ENCODE results near the gene UTP11. TPM values are rescaled to one million over a fixed set of nuclear protein-coding genes. Genes with fewer than 3 reads are reported as not detected.
A peak's percentile ranks its signal among the peaks of the same experiment; 100 is the strongest.

Gene UTP11
- polyA plus RNA-seq, 3 donors from 2014 or later, result 22.6 to 32.7 (median 30.4) TPM

DNA sequence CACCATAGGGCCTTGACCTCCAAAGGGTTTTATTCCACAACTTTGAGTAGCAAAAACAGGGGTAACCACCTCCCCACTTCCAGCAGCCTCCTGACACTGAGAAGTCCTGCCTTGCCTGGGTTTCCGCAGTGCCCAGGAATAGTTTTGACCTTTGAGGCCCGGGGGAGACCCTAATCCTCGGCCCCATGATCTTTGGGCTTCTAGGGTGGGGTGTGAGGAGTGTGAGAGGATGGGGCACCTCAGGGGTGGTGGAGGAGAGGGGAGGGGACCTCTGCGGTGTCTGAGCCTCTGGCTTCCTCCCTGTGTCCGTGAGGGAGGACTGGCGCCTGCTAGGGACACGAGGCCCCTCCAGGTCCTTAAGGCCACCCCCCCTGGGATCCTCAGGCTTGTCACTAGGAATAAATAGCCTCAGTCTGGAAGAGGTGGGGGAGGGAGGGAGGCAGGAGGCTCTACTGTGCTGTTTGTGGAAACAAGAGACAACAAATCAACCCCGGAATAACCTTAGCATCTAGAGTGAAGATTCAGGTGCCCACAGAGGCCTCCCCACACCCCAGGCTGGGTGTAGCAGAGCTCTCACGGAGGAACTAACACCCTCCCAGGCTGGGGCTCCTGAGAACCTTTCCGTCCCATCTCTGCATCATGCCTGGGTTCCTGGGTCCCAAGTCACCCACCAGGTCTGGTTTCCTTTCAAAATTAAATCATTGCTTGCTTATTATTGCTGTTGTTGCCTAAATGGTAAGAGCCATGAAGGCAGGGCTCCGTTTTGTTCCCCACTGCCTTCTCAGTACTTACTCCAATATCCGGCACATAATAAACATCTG, 6.3 kb upstream of the UTP11 start:
- peaks cover 1 to 7% (median 2%) of the 10 kb centered on the region in 3 donors for H3K27me3 Mint-ChIP-seq (ENCODE audit: low read depth in 3 of 3)
- no peaks in the 10 kb centered on the region for H3K9me3 Mint-ChIP-seq
- H3K4me3 Mint-ChIP-seq, result peak overlapping the region; percentile 74 to 85 (median 82)
- peaks cover 77% of the 10 kb centered on the region in 2 donors for H3K4me1 Mint-ChIP-seq
- peaks cover 0 to 3% (median 0%) of the 10 kb centered on the region in 3 donors for H3K36me3 Mint-ChIP-seq
- peak; percentile 53 to 57 (median 57) for DNase-seq
- peak overlapping the region; percentile 90 to 96 (median 92) for H3K27ac Mint-ChIP-seq

DNA sequence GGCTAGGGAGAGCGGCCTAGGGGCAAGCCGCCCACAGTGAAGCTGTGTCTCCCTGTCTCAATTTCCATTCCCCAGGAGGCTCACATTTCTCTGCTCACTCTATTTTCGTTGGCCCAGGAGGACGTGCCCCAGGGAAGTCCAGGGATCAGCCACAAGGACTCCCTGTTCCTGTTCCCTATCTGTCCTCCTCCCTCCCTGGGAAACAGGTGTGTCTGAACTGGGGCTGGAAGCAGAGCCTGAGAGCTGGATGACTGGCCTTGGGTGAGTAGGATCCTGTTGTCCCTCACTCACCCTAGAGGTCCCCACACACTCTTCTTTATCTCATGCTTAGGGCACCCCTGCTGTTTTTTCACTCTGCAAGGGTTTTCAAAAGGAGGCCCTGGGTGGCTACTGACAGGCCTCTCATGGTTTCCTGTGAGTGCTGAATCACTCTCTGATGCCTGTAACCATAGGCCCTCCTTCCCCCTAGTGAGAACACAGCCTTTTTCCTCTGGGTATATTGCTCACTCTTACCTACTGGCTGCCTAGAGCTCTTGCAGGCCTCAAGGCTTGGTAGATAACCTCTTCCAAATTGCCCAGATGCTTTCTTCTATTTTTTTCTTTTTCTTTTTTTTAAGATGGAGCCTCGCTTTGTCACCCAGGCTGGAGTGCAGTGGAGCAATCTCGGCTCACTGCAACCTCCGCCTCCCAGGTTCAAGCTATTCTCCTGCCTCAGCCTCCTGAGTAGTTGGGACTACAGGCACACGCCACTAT, 3.3 kb upstream of the UTP11 start:
- H3K4me1 Mint-ChIP-seq, result peaks cover 81 to 85% of the 10 kb centered on the region in 2 donors
- H3K4me3 Mint-ChIP-seq, result peak overlapping the region; percentile 68 to 82 (median 77)
- H3K27ac Mint-ChIP-seq, result peak overlapping the region; percentile 92 to 99 (median 97)
- H3K27me3 Mint-ChIP-seq (ENCODE audit: low read depth in 3 of 3), result peaks cover 7 to 12% (median 7%) of the 10 kb centered on the region in 3 donors
- H3K9me3 Mint-ChIP-seq, result no peaks in the 10 kb centered on the region
- peak; percentile 73 to 82 (median 74) for DNase-seq
- peaks cover 0 to 3% (median 0%) of the 10 kb centered on the region in 3 donors for H3K36me3 Mint-ChIP-seq

DNA sequence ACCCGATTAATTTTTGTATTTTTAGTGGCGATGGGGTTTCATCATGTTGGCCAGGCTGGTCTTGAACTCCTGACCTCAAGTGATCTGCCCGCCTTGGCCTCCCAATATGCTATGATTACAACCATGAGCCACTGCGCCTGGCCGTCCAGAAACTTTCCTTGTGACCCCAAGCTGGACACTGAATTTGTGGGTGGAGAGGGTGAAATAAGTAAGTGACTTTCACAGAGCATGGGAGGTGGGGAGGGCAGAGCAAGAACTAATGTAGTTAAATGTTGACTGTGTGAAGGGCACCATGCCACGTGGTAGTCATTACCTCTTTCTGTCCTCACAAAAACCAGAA, 2.7 kb upstream of the UTP11 start:
- H3K36me3 Mint-ChIP-seq, result no peaks in the 10 kb centered on the region
- peaks cover 7 to 10% (median 7%) of the 10 kb centered on the region in 3 donors for H3K27me3 Mint-ChIP-seq (ENCODE audit: low read depth in 3 of 3)
- DNase-seq, result no peak
- no peaks in the 10 kb centered on the region for H3K9me3 Mint-ChIP-seq
- peaks cover 76 to 83% of the 10 kb centered on the region in 2 donors for H3K4me1 Mint-ChIP-seq
- H3K27ac Mint-ChIP-seq, result peak overlapping the region; percentile 92 to 99 (median 97)
- peak overlapping the region; percentile 38 to 82 (median 73) for H3K4me3 Mint-ChIP-seq

DNA sequence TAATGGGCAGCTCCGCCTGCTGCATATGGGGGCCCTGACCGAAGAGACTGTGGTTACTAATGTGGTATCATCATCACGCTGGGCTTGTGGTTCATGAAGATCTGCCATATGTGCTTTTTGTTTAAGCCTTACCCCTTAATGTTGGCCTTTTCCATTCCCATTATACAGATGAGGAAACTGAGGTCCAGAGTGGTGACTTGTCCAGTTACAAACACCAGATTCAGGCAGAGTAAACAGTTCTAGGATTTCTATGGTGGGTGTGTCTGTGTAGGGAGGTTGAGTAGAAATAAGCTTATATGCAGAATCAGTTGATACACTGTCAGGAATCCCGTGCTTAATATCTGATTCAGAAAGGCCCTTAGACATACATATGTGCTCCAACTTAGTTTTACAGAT, 691 bp downstream of the UTP11 start:
- Mint-ChIP-seq H3K27ac (peak overlapping the region; percentile 96 to 99 (median 98)), H3K4me1 (peaks cover 63 to 66% of the 10 kb centered on the region in 2 donors), H3K9me3 (no peaks in the 10 kb centered on the region), H3K4me3 (peak overlapping the region; percentile 95 to 99 (median 99)), H3K36me3 (peaks cover 0 to 20% (median 0%) of the 10 kb centered on the region in 3 donors), H3K27me3 (ENCODE audit: low read depth in 3 of 3) (peaks cover 5 to 10% (median 5%) of the 10 kb centered on the region in 3 donors)
- DNase-seq, result no peak

DNA sequence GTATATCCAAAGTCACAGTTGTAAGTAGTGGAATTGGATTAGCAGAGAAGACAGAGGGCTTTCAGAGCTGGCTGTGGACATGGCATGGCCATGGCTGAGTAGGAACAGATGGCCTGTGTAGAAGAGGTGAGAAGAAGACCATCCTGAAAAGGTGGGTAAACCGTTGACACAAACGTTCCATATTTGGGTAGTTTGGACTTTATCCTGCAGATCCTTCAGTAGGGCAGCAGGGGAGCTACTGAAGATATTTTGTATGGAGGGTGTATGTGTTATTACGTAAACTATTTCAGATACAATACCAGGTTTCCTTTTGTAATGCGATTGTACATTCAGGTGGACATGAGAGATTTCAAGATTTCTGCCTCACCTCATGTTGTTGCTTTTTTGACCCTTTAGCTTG, 1.6 kb downstream of the UTP11 start:
- no peak for DNase-seq
- H3K9me3 Mint-ChIP-seq, result no peaks in the 10 kb centered on the region
- H3K27me3 Mint-ChIP-seq (ENCODE audit: low read depth in 3 of 3), result peaks cover 5 to 10% (median 5%) of the 10 kb centered on the region in 3 donors
- peak overlapping the region in 3 of 5 donors; percentile 95 to 99 (median 98) for H3K4me3 Mint-ChIP-seq
- peaks cover 63% of the 10 kb centered on the region in 2 donors for H3K4me1 Mint-ChIP-seq
- peak overlapping the region in 5 of 6 donors; percentile 59 to 98 (median 96) for H3K27ac Mint-ChIP-seq
- H3K36me3 Mint-ChIP-seq, result peaks cover 5 to 29% (median 9%) of the 10 kb centered on the region in 3 donors

DNA sequence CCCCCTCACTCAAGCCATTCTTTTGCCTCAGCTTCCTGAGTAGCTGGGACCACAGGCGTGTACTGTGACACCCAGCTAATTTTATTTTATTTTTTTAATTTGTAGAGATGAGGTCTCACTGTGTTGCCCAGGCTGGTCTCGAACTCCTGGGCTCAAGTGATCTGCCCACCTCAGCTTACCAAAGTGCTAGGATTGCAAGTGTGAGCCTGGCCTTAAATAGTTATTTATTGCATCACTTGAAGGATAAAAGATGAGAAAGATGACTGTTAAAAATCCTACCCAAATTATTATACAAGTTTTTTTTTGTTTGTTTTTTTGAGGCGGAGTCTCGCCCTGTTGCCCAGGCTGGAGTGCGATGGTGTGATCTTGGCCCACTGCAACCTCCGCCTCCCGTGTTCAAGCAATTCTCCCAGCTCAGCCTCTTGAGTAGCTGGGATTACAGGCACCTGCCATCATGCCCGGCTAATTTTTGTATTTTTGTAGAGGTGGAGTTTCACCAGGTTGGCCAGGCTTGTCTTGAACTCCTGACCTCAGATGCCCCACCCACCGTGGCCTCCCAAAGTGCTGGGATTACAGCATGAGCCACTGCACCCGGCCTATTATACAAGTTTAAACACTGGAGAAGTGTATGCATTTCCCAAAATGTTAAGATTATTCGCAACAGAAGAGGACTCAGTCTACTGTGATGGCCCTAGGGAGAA, 2.3 kb downstream of the UTP11 start:
- peaks cover 5 to 8% (median 5%) of the 10 kb centered on the region in 3 donors for H3K27me3 Mint-ChIP-seq (ENCODE audit: low read depth in 3 of 3)
- H3K27ac Mint-ChIP-seq, result peak overlapping the region in 4 of 6 donors; percentile 4 to 98 (median 44)
- no peak for DNase-seq
- H3K4me3 Mint-ChIP-seq, result peak overlapping the region in 1 of 5 donors; percentile 35
- peaks cover 5 to 30% (median 10%) of the 10 kb centered on the region in 3 donors for H3K36me3 Mint-ChIP-seq
- no peaks in the 10 kb centered on the region for H3K9me3 Mint-ChIP-seq
- peaks cover 56% of the 10 kb centered on the region in 2 donors for H3K4me1 Mint-ChIP-seq

DNA sequence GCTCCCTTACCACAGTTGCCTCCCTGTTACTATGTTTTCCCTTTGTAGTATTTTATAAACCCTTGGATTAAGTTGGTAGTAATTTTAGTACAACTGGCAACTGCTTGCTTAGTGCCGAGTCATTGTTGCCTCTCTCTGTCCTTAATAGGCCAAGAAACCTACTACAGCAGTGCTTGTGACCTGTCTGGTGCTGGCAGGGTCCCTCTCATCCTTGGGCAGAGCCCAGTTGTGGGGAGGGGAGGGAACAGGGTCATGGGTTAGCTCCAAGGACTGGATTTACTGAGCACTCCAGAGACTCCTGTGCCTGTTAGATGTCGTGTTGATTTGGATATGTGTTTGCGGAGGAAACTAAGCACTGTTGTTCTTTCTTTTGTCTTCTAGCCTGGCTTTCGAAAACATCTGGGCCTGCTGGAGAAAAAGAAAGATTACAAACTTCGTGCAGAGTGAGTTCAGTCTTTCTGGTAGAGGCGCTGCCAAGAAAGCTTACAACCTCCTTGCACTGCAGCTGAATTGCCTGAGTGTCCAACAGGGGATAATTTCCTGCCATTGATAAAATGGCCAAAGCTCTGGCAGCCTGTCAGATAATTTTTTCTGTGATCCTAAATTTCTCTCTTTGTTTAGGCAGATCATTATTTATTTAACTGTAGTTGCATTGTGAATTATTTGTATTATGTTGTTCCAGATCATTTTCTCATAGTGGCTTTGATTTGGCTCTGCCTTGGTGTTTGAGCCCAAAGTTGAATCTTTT, 3.6 kb downstream of the UTP11 start:
- peaks cover 43% of the 10 kb centered on the region in 2 donors for H3K4me1 Mint-ChIP-seq
- H3K27ac Mint-ChIP-seq, result peak overlapping the region in 3 of 6 donors; percentile 34 to 65 (median 51)
- no peaks in the 10 kb centered on the region for H3K9me3 Mint-ChIP-seq
- peaks cover 5 to 8% (median 5%) of the 10 kb centered on the region in 3 donors for H3K27me3 Mint-ChIP-seq (ENCODE audit: low read depth in 3 of 3)
- H3K4me3 Mint-ChIP-seq, result no peak overlapping the region
- DNase-seq, result no peak
- peaks cover 5 to 35% (median 12%) of the 10 kb centered on the region in 3 donors for H3K36me3 Mint-ChIP-seq

DNA sequence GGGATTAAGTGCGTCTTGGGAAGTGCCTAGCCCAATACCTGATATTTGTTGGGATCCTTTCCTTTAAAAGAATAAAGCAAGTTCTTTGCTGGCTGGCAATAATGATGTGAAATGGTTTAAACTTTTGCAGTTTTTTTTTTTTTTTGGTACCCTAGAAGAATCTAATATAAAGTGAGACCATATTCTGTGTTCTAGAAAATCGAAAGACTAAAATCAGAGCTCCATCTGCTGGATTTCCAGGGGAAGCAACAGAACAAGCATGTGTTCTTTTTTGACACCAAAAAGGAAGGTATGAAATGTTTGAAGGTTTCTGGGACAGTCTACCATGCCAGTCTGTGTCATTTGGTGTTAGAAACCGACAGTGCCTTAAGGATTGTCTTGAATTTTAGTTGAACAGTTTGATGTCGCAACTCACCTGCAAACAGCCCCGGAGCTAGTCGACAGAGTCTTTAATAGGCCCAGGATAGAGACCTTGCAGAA, 6.4 kb downstream of the UTP11 start:
- Mint-ChIP-seq H3K4me1 (peaks cover 17 to 18% of the 10 kb centered on the region in 2 donors), H3K36me3 (peaks cover 8 to 51% (median 23%) of the 10 kb centered on the region in 3 donors), H3K4me3 (no peak overlapping the region), H3K27ac (peak overlapping the region; percentile 1 to 85 (median 54)), H3K27me3 (ENCODE audit: low read depth in 3 of 3) (no peaks in the 10 kb centered on the region), H3K9me3 (no peaks in the 10 kb centered on the region)
- peak; percentile 50 to 64 (median 51) for DNase-seq

DNA sequence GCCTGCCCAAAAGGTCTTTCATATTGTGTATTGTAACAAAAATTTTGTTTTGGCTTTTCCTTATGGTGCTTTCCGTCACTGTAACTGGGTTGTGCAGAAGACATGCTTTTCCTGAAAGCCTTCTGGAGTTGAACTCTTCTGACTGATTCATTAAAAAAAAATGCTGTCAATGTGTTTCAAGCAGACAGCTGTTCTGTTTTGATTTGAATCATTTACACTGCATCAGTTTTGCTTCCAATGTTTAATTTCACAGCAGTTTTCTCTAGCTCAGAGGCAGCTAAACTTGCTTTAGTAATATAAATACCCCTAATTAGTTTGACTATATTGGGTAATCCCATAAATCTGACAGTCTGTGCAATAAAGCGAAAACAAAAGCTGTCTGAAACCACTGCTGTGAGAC, 7.9 kb downstream of the UTP11 start:
- Mint-ChIP-seq H3K27me3 (ENCODE audit: low read depth in 3 of 3) (peaks cover 0 to 2% (median 0%) of the 10 kb centered on the region in 3 donors), H3K36me3 (peaks cover 14 to 57% (median 30%) of the 10 kb centered on the region in 3 donors), H3K9me3 (no peaks in the 10 kb centered on the region), H3K4me3 (no peak overlapping the region), H3K27ac (peak overlapping the region in 1 of 6 donors; percentile 23), H3K4me1 (peaks cover 9 to 10% of the 10 kb centered on the region in 2 donors)
- no peak for DNase-seq

DNA sequence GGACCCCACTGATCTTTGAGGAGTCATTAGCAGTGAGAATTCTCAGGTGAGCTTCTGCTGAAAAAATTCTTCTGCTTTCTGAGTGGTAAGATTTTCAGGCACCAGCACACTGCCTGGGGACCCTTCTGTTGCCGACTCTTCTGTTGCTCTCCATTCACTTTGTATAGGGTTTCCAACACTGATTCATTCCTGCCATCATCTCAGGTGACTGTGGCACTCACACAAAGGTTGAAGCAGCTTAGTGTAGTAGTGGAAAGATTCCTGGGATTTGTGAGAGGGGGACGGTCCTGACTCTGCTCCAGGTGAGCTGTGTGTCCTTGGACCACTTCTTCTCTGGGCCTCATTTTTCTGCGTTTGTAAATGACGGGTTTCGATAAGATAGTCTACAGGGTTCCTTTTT, 9.4 kb downstream of the UTP11 start:
- Mint-ChIP-seq H3K36me3 (peaks cover 14 to 51% (median 30%) of the 10 kb centered on the region in 3 donors), H3K4me3 (no peak overlapping the region), H3K27me3 (ENCODE audit: low read depth in 3 of 3) (peaks cover 0 to 2% (median 0%) of the 10 kb centered on the region in 3 donors), H3K9me3 (no peaks in the 10 kb centered on the region), H3K27ac (peak overlapping the region in 2 of 6 donors; percentile 11 to 30), H3K4me1 (peaks cover 6 to 10% of the 10 kb centered on the region in 2 donors)
- DNase-seq, result no peak

DNA sequence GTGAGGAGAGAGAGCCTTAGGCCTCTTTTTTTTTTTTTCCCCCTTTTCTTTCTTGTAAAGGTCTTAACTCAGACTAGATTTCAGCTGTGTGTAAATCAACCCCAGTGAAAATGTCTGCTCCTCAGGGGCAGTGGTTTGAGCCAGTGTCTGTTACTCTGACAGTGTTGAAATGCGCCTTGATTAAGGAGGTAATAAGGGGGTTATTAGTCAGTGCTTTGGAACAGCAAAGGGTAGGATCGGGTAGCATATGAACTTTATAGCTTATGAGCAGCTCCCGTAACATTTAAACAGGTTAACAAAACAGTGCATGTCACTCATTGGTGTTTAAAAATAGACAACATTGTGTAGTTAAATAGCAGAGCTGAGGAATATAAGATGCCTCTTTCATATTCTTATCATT, 10.3 kb downstream of the UTP11 start:
- no peak overlapping the region for H3K4me3 Mint-ChIP-seq
- no peak for DNase-seq
- no peak overlapping the region for H3K27ac Mint-ChIP-seq
- H3K4me1 Mint-ChIP-seq, result peaks cover 6 to 14% of the 10 kb centered on the region in 2 donors
- H3K27me3 Mint-ChIP-seq (ENCODE audit: low read depth in 3 of 3), result peaks cover 0 to 2% (median 0%) of the 10 kb centered on the region in 3 donors
- H3K36me3 Mint-ChIP-seq, result peaks cover 14 to 43% (median 30%) of the 10 kb centered on the region in 3 donors
- no peaks in the 10 kb centered on the region for H3K9me3 Mint-ChIP-seq

DNA sequence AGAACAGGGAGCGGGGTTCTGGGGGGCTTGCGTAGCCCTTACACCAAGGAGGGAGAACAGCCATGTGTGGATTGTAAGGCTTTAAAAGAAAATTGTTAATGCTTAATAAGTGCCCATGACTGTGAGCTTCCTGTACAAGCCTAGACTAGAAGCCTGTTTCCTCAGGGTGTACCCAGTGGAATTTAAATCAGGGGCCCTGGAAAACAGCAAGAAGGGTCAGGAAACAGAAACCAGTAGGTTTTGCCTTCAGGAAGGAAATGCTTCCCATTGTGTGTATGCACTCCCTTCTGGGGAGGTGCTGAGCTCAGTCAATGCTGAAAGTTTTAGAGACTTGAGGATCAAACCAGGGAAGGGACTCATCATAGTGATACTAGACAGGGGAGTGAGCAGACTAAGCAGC, 12.7 kb downstream of the UTP11 start:
- DNase-seq, result no peak
- H3K9me3 Mint-ChIP-seq, result no peaks in the 10 kb centered on the region

More for the DNA sequence above, 12.7 kb downstream of the UTP11 start:
- H3K27me3 Mint-ChIP-seq (ENCODE audit: low read depth in 3 of 3), result peaks cover 0 to 4% (median 0%) of the 10 kb centered on the region in 3 donors
- H3K27ac Mint-ChIP-seq, result no peak overlapping the region
- peaks cover 9 to 31% (median 20%) of the 10 kb centered on the region in 3 donors for H3K36me3 Mint-ChIP-seq
- H3K4me1 Mint-ChIP-seq, result peaks cover 15 to 28% of the 10 kb centered on the region in 2 donors
- no peak overlapping the region for H3K4me3 Mint-ChIP-seq

Measured in immature natural killer cell (primary cell).